Spinal cord (tissue), 10 donors: ENCODE data around the gene SS18L1. TPM values are rescaled to one million over a fixed set of nuclear protein-coding genes. Genes with fewer than 3 reads are reported as not detected.

Experiments
- DNase-seq, 6 donors: peaks; one replicate each; pipeline versions ENCODE4 v3.0.0 to v3.0.0-alpha.2; 2013 to 2015; ENCODE audit warnings: low spot score in 6 of 6, low read depth in 4 of 6
- H3K27ac ChIP-seq: one replicate; pipeline ENCODE4 v1.5.1; 2013; ENCODE audit warnings: low read depth, low read length, control low read depth
- H3K27me3 ChIP-seq: one replicate; pipeline ENCODE4 v1.6.1; 2013; ENCODE audit warnings: low read length; ENCODE audit not compliant: control insufficient read depth, insufficient read depth
- H3K36me3 ChIP-seq: one replicate; pipeline ENCODE4 v1.6.1; 2013; ENCODE audit warnings: low read length; ENCODE audit not compliant: control insufficient read depth, insufficient read depth
- H3K4me1 ChIP-seq: one replicate; pipeline ENCODE4 v1.6.1; 2013; ENCODE audit warnings: low read length; ENCODE audit not compliant: control insufficient read depth, insufficient read depth
- H3K4me3 ChIP-seq: one replicate; pipeline ENCODE4 v1.5.1; 2013; ENCODE audit warnings: low read depth, low read length, control low read depth
- H3K9me3 ChIP-seq: one replicate; pipeline ENCODE4 v1.6.1; 2013; ENCODE audit warnings: low read length; ENCODE audit not compliant: control insufficient read depth, insufficient read depth
- WGBS: methylation state at CpG from one replicate; pipeline ENCODE4 v1.1.5; 2013; ENCODE audit warnings: missing lambda C conversion rate; ENCODE audit not compliant: insufficient coverage; 5-methylcytosine and 5-hydroxymethylcytosine counted together
- polyA plus RNA-seq, 2 donors: library from polyadenylated mRNA; unstranded; fragments of 120-200 nt; gene quantifications; one replicate each; pipeline ENCODE4 v1.2.1, GENCODE V29; 2013; ENCODE audit not compliant: insufficient read length in 2 of 2
- total RNA-seq, 2 donors: library from RNA; depleted of rRNA in 1 of 2; stranded (reverse); fragments of 120-200 nt in 1 of 2; fragments of >200 nt in 1 of 2; gene quantifications; one replicate each; pipeline versions ENCODE4 v1.2.3 to v1.2.4, GENCODE V29; 2013 to 2014
- donor health status: healthy.

SS18L1 gene
- total and polyA plus RNA-seq, 4 donors, result 21.5 to 58.2 (median 47.5) TPM

- no peak overlapping the region for H3K4me3 ChIP-seq
- H3K4me1 ChIP-seq, result peaks cover 9% of the 10 kb centered on the region
- H3K9me3 ChIP-seq, result no peaks in the 10 kb centered on the region
- WGBS, result 84% methylated on average over 12 of the region's 15 CpGs
- H3K27ac ChIP-seq, result no peak overlapping the region
- DNase-seq, result no peak
- H3K27me3 ChIP-seq, result no peaks in the 10 kb centered on the region
- H3K36me3 ChIP-seq, result peaks cover 74% of the 10 kb centered on the region
These were observed 33.3 kb downstream of the SS18L1 start for GRCh38 chr20:62176866-62177265.

GRCh38 chr20:62177307-62177706, 33.7 kb downstream of the SS18L1 start:
- no peaks in the 10 kb centered on the region for H3K9me3 ChIP-seq
- H3K27me3 ChIP-seq, result no peaks in the 10 kb centered on the region
- DNase-seq, result peak in 1 of 6 donors; percentile 55
- H3K27ac ChIP-seq, result no peak overlapping the region
- H3K4me1 ChIP-seq, result peaks cover 9% of the 10 kb centered on the region
- WGBS, result 90% methylated on average over 8 of the region's 9 CpGs
- no peak overlapping the region for H3K4me3 ChIP-seq
- H3K36me3 ChIP-seq, result peaks cover 69% of the 10 kb centered on the region

- Histone ChIP-seq H3K36me3 (peaks cover 61% of the 10 kb centered on the region), H3K4me1 (peaks cover 11% of the 10 kb centered on the region), H3K9me3 (no peaks in the 10 kb centered on the region), H3K27me3 (no peaks in the 10 kb centered on the region), H3K27ac (no peak overlapping the region), H3K4me3 (no peak overlapping the region)
- 96% methylated on average over 8 of the region's 19 CpGs for WGBS
- DNase-seq, result no peak
These were observed 35.0 kb downstream of the SS18L1 start for GRCh38 chr20:62178316-62179161.

- peaks cover 17% of the 10 kb centered on the region for H3K4me1 ChIP-seq
- no peaks in the 10 kb centered on the region for H3K9me3 ChIP-seq
- peaks cover 55% of the 10 kb centered on the region for H3K36me3 ChIP-seq
- H3K27me3 ChIP-seq, result no peaks in the 10 kb centered on the region
- H3K27ac ChIP-seq, result no peak overlapping the region
- no peak overlapping the region for H3K4me3 ChIP-seq
- WGBS, result 97% methylated on average over 6 of the region's 14 CpGs
- DNase-seq, result no peak
These were observed 35.6 kb downstream of the SS18L1 start for GRCh38 chr20:62179162-62179504.

- DNase-seq, result no peak
- peaks cover 28% of the 10 kb centered on the region for H3K36me3 ChIP-seq
- H3K27me3 ChIP-seq, result no peaks in the 10 kb centered on the region
- no peak overlapping the region for H3K4me3 ChIP-seq
- H3K27ac ChIP-seq, result no peak overlapping the region
- WGBS, result no CpG with 5 or more reads among the region's 2 CpGs
- H3K4me1 ChIP-seq, result peaks cover 13% of the 10 kb centered on the region
- H3K9me3 ChIP-seq, result no peaks in the 10 kb centered on the region
These were observed 38.2 kb downstream of the SS18L1 start for GRCh38 chr20:62181808-62182207.

- peak within 1 kb of the TSS; percentile 84 for H3K27ac ChIP-seq
- peaks cover 20% of the 10 kb centered on the region for H3K36me3 ChIP-seq
- under 1% methylated on average over 92 of the region's 96 CpGs for WGBS
- peak; percentile 86 to 99 (median 95) for DNase-seq
- H3K4me3 ChIP-seq, result peak within 1 kb of the TSS; percentile 83
- no peaks in the 10 kb centered on the region for H3K27me3 ChIP-seq
- H3K9me3 ChIP-seq, result no peaks in the 10 kb centered on the region
- peaks cover 12% of the 10 kb centered on the region for H3K4me1 ChIP-seq
These were observed 39.2 kb downstream of the SS18L1 start, which contains the start of gene MTG2 for GRCh38 chr20:62182469-62183425. TSS of gene MTG2 (plus strand) at chr20:62183028. CDS start at chr20:62193421, 10,393 bp downstream.

GRCh38 chr20:62183426-62184142, 40.0 kb downstream of the SS18L1 start:
- no peak overlapping the region for H3K27ac ChIP-seq
- no peaks in the 10 kb centered on the region for H3K27me3 ChIP-seq
- H3K9me3 ChIP-seq, result no peaks in the 10 kb centered on the region
- 28% methylated on average over 21 of the region's 25 CpGs for WGBS
- peaks cover 12% of the 10 kb centered on the region for H3K4me1 ChIP-seq
- H3K4me3 ChIP-seq, result peak overlapping the region; percentile 83
- H3K36me3 ChIP-seq, result peaks cover 11% of the 10 kb centered on the region
- no peak for DNase-seq

- WGBS, result no CpG with 5 or more reads among the region's 3 CpGs
- Histone ChIP-seq H3K27ac (no peak overlapping the region), H3K9me3 (no peaks in the 10 kb centered on the region)
These were observed 42.5 kb downstream of the SS18L1 start for GRCh38 chr20:62186096-62186426.

More at GRCh38 chr20:62186096-62186426, 42.5 kb downstream of the SS18L1 start:
- H3K4me3 ChIP-seq, result no peak overlapping the region
- peaks cover 12% of the 10 kb centered on the region for H3K36me3 ChIP-seq
- H3K27me3 ChIP-seq, result no peaks in the 10 kb centered on the region
- H3K4me1 ChIP-seq, result peaks cover 12% of the 10 kb centered on the region
- no peak for DNase-seq
